Measurements from ENCODE around the gene ASPG.

The ASPG gene

GRCh38 chr14:104138718-104139459, 53.4 kb downstream of the ASPG start:
- no peak for DNase-seq

DNA sequence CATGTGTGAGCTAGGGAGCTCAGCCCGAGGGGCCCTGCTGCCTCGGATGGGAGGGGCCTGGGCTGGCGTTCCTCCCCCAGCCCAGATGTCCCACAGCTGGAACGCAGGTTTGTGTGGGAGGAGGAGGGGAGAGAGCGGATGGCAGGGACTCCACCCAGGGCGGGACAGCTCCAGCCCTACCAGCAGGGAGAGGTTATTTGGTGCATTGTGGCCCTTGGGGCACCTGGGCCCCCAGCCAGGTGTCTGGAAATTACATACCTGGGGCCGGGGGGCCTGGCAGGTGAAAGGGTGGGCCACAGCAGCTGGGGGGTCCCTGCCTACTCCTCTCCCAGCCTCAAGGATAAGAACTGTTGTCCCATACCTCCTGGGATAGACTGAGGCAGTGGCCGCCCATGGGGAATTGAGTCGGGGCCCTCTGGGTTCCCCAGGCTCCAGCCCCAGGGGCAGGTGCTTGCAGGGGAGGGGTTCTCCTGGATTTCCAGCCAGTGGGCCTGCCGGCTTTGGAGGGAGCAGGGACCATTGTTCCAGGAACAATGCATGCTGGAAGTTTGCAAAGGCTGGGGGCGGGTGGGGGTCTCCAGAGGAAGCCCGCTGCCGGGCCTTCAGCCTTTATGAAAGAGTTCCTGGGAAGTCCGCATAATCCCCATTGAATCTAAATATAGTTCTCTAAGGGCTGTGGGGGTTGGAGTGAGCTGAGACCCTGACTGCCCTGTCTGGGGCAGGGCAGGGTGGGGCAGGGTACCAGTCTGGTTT, 54.1 kb downstream of the ASPG start:
- DNase-seq = no peak

DNA sequence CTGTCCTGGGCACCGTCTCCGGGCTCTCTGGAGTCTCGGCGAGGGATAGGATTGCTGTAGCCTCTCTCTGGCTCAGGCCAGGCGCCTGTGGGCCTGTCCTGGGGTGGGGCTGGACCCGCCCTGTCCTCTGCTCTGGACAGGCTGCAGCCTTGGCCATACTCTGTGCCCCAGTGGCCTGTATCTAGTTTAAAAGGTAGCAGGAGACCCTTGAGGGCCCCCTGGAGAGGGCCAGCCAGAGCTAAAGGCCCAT, 54.6 kb downstream of the ASPG start:
- DNase-seq = no peak

- DNase-seq = no peak
Measured at GRCh38 chr14:104140463-104141331, 55.2 kb downstream of the ASPG start.

GRCh38 chr14:104141621-104142091, 56.2 kb downstream of the ASPG start:
- no peak for DNase-seq

DNA sequence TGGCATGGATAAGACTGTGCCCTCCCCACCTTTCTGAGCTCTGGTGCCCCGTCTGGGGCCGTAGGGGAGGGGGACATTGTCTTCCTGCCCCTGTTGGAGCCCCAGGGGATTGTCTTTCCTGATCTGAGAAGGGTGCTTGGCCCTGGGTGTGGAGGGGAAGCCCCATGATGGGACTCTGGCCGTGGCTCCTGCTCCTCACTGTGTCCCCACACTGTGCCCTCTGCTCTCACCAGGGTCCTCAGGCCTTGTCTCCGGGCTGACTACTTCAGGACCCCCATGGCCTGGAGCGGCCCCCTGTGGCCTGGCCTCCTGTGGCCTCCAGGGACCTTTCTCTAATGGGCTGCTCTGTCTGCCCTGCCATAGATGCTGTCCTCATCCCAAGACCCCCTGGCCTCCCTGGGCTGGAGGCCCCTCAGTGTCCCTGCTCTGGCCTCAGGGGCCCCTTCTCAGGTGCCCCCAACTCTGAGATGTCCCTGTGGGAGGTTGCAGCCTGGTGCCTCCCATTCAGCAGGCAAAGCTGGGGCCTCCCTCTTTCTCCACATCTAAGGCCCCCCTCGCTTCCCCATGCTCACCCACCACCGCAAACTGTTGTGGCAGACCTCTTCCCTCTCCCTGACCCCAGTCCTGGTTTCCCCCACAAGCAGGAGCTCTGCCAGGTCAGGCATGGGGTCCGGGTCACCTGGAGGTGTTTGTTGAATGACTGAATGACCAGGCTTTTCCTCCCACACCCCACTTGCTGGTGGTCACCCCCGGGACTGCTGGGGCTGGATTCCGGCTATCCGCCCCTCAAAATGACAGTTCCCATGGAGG, 56.8 kb downstream of the ASPG start:
- no peak for DNase-seq

GRCh38 chr14:104142946-104143470, 57.5 kb downstream of the ASPG start:
- DNase-seq = no peak

- no peak for DNase-seq
Measured at GRCh38 chr14:104143521-104144452, 58.3 kb downstream of the ASPG start.

DNA sequence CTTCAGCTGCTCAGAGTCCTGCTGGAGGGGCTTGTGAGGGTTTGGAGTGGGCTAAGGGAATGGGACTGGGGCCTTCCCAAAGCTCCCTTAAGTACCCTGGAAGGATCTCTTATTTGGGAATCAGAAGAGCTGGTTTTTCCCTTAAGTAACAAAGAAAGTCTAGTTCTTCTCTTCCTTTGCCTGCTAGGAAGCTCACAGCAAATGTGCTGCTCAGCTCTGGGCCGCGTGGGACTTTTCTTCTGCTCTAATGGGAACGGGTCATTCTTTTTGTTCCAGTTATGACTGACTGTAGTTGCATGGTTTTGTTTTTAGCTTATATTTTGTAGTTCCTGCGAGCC, 58.9 kb downstream of the ASPG start:
- DNase-seq = no peak

GRCh38 chr14:104144911-104145825, 59.7 kb downstream of the ASPG start:
- no peak for DNase-seq

- DNase-seq = no peak
Measured at GRCh38 chr14:104145826-104146601, 60.5 kb downstream of the ASPG start.

- no peak for DNase-seq
Measured at GRCh38 chr14:104146651-104147345, 61.3 kb downstream of the ASPG start.

DNA sequence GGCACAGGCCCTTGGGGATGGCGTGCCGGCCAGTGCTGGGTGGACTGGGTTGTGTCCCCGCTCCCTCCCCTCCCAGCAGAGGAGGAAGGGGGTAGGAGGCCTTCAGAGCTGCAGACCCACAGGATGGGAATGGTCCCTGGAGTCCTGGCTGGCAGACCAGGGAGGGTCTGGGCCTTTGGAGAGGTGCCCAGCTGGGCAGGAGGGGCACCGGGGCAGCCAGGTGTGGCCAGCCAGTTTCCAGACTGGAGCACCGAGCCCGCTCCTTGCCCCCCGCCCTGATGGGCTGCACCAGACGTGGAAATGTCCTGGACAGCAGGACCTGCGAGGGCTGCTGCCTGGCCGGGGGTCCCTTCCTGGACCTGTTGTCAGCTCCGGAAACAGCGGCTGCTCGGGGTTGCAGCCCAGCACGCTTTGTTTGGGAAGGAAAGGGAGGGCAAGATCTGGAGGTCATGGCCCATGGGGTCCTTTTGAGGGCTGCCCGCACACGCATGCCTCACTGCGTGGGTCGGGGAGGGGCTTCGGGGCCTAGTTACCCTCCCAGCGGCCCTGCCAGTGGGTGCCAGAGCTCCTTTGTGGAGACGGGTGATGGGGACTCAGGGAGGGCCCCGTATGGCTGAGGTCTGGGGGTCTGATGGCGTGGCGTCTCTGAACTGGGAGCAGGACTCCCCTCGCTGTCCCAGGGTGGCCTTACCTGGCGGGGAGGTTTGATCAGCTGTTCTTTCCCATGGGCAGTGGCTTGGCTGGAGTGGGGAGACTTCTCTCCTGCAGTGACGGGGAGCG, 62.0 kb downstream of the ASPG start:
- no peak for DNase-seq

DNA sequence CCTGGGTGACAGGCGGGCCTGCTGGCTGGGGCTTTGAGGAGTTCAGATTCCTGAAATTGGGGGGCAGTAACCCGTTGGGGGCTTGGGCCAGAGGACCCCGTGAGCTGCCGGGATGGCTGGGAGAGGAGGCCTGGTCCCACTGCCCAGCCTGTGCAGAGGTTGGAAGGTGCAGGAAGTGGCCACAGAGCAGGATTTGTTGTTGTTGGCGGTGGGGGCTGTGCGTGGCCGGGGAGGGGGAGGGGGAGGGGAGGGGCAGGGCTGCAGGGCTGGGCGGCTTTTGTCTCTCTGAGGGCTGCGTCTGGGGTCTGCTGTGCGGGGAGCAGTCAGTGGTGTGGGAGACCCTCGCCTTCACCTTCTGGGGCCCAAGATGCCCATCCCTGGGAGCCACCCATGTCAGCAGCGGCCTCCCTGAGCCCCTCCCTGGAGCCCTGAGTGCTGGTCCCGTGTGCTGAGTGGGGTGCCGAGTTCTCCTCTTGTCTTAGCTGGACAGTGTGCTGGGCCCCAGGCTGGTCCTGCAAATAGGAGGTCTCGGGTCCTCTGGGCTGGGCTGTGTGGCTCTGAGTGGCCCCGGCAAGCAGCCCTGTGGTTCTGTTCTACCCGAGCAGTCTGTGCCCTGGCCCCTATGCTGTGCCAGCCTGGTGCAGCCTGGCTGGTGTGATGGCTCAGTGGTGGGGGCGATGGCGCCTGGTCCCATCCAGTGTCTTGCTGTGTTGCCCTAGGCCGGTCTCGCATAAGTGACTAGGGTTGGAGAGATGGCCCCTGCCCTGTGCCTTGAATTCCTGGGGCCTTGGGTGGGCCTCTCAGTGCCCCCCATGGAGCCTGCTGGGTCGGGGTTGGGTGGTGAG, 63.2 kb downstream of the ASPG start:
- DNase-seq = no peak

DNA sequence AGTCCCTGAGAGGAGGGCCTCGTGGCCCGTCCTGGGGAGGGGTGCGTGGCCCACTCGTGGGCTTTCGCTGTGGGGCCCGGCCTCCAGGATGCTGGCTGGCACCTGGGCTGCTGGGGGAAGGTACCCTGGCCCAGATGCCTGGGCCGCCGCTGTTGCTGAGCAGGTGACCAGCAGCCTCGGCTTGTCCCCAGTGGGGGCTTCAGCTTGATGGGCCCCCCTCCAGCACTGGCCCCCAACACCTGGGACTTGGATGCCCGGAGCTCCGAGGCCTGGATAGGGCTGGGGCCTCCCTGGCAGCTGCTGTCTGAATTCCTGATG, 63.7 kb downstream of the ASPG start:
- no peak for DNase-seq

DNA sequence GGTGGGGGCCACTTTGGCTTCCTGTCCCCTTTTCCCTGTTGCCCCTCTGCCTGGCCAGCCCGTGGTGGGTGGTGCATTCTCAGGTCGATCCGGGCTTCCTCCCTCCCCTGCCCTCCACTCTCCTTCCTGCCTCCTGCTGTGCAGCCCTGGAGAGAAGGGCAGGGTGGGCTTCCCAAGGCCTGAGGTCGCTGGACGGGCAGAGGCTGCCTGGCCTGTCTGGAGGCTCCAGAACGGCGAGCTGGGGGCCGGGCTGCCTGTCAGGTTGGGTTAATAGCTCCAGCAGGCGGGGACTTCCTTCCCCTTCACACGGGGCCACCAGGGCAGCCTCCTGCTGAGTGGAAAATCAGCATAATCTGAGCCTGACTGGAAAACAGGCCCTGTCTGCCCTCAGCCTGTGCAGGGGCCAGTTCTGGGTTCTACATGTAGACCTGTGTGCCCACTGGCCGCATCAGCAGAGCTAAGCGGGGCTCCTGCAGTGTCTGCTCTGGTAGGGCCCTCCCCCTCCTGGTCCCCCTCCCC, 64.2 kb downstream of the ASPG start:
- peak; percentile 44 for DNase-seq
